ELR (cell line): Measurements from ENCODE around the gene ZNF597.
"Not testable (repeated sequence)": the region's sequence is repeated elsewhere in the genome, so short reads cannot be mapped to it uniquely, and the experiment has no call there.

ENCODE experiments used
- DNase-seq: peaks from one replicate; pipeline ENCODE4 v3.0.0-alpha.2; 2015; ENCODE audit warnings: low read depth

Gene ZNF597

DNA sequence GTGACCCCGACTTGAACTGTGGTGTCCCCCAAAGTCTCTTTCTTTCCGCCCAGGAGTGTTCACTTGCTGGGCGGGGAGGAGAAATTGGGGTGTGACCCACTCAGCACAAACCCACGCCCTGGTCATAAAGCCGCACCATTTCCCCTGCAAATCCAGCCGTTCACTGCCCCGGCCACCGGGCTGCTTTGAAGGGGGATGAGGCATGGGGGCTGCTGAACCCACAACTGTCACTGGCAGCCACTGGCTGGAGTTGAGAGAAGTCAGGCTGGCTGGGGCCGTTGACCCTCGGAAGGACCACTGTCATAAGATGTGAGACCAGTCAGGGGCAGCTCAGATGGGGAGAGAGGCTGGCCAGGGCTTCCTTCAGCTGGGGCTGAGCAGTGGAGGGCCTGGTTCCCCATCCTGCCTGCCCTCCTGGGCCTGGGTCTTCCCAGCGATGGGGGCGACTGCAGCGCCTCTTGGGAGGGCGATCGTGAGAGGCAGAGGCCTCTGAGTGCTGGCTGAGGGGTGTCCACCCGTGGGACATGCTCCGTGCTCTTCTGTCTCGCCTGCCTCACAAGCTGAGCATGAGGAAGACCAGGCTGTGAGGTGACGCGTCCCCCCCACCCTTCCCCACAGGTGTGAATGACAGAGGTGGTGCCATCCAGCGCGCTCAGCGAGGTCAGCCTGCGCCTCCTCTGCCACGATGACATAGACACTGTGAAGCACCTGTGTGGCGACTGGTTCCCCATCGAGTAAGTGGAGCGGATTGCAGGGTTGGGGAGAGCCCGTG lies 32.5 kb upstream of the ZNF597 start:
- no peak for DNase-seq

DNA sequence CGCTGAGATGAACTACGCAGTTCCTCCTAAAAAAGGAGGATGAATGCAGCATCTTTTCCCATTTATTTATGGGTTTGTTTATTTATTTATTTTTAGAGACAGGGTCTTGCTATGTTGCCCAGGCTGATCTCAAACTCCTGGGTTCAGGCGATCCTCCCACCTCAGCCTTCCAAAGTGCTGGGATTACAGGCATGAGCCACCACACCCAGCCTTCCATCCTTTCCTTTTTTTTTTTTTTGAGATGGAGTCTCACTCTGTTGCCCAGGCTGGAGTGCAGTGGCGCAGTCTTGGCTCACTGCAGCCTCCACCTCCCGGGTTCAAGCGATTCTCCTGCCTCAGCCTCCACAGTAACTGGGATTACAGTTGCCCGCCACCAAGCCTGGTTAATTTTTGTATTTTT lies 31.6 kb upstream of the ZNF597 start:
- not testable (repeated sequence) for DNase-seq

DNA sequence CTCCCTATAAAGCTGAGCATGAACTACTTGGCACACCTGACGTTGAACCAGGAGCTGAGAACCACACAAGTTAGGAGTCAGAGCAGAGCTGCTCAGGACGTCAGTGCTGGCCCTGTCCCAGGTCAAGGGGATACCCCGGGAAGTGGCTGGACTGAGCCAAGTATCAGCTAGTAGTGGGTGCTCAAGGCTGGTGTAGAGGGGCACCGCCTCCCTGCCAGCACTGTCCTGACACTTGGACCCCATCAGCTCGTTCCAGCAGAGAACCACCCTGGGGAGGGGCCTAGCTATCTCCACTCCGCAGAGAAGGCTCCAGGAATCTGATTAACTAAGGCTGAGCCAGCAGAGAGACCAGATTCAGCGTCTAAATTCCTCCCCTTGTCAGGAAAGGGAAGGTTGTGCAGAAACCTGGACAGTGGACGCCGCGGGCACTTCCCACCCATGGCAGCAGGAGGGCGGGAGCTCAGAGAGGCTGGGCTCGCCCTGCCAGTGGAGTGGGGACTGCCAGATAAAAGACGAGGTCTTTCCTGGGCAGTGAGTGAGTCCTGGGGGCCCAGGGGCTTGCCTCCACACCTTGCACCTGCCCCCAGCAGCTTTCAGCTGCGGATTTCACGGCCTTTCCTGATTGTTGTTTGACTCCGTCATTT lies 31.0 kb upstream of the ZNF597 start:
- no peak for DNase-seq

DNA sequence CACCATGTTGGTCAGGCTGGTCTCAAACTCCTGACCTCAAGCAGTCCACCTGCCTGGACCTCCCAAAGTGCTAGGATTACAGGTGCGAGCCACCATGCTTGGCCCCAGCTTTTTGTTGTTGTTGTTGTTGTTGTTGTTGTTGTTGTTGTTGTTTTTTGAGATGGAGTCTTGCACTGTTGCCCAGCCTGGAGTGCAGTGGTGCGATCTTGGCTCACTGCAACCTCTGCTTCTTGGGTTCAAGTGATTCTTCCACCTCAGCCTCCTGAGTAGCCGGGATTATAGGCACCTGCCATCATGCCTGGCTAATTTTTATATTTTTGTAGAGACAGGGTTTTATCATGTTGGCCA lies 30.3 kb upstream of the ZNF597 start:
- not testable (repeated sequence) for DNase-seq

DNA sequence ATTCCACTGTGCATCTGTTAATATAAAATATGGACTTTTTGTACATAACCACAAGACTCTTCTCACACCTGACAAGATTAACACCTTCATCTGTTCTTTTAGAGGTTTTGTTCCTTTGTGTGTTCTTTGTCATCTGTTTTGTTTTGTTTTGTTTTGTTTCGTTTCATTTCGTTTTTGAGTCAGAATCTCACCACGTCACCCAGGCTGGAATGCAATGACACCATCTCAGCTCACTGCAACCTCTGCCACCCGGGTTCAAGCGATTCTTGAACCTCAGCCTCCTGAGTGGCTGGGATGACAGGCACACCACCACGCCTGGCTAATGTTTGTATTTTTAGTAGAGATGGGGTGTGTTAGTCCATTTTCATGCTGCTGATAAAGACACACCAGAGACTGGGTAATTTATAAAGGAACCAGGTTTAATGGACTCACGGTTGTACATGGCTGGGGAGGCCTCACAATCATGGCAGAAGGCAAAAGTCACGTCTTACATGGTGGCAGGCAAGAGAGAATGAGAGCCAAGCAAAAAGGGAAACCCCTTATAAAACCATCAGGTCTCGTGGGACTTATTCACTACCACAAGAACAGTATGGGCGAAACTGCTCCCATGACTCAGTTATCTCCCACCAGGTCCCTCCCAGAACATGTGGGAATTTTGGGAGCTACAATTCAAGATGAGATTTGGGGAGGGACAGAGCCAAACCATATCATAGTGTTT lies 29.7 kb upstream of the ZNF597 start:
- peak; percentile 54 for DNase-seq

DNA sequence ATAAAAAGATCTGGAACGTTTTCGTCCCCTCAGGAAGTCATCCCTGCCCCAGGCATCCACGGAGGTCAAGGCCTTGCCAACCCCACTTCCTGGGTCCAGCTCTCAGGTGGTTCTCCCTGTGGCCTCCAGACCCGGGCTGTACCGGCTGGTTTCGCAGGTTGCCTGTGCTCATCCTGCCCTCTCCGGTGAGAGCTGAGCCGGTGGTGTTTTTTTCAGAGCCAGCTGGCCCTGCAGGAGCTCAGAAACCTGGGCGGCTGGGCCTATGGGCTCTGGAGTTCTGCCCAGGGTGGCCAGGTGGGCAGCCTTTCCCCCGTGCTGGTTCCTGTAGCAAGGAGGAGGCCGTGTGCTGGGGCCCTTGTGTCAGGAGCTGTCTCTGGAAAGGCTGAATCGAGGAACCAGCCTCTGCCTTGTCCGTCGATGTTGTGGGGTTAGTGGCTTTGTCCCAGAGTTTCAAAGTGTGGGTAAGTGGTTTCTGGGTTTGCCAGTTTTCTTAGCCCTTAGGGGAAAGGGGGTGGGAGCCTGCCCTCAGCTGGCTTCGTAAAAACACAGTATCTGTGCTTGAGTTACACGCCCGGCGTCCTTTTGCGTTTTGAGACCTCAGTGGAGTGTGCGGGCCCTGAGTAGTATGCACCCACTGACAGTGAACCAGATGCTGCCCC lies 28.3 kb upstream of the ZNF597 start:
- no peak for DNase-seq

DNA sequence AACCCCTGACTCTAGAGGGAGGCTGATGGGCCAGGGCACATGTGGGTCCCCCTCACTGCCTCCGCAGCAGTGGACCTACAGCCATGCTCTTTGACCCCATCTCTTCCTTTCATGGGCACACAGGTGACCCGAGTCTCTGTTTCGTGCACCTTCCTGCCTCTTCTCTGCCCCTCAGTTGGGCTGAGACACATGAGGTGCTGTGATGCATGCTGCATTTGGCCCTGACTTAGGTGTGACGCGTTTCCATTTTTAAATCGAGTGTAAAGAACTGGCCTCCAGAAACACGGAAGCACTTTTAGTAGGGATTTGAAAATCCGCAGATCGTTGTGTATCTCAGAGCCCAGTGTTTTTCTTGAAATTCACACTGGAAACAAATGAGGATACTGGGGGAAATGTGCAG lies 27.4 kb upstream of the ZNF597 start:
- no peak for DNase-seq

DNA sequence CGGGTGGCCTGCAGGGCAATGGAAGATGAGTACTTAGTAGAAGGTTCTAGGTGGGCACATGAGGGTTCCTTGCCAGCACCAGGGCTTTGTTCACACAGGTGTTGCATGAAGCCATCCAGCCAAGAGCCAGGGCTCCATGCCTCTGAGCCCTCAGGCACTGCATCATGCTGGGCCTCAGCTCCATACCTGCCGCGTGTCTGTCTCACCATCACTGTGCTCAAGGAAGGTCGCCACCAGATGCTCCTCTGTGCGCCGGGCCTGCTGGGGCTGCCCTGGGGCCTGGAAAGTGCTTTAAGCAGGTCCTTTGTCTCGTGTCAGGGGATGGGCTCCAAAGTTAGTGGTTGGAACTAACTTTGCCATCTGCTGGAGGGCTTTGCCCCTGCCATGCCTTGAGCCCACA lies 26.4 kb upstream of the ZNF597 start:
- no peak for DNase-seq

DNA sequence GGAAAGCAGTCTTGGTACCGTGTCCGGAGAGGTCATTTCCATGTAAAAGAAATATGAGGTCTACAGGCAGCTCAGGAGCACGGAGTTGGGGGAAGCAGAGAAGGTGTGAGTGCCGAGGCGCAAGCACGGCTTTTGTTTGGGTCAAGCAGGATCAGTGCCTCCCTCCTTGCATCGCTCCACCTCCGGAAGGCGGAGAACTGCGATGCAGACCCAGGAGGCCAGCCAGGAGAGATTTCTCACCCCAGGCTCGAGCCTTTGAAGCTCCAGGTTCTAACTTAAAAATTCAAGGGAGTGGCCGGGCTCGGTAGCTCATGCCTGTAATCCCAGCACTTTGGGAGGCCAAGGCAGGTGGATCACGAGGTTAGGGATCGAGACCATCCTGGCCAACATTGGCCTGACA lies 25.2 kb upstream of the ZNF597 start:
- no peak for DNase-seq

DNA sequence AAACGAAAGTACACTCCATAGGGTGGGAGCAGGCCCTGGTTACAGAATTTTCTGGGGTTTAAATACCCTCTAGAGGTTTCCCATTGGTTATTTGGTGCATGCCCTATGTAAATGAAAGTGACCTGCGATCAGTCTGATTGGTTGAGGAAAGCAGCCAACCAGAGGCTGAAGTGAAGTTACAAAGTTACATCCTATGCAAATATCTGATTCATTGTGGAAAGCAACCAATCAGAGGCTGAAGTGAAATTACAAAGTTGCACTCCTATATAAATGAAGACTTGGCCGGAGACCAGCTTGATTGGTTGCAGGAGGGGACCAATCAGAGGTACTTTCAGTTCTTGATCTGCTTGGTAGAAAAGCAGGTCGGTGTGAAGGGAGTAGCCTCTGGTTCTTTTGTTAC lies 24.6 kb upstream of the ZNF597 start:
- peak; percentile 54 for DNase-seq

DNA sequence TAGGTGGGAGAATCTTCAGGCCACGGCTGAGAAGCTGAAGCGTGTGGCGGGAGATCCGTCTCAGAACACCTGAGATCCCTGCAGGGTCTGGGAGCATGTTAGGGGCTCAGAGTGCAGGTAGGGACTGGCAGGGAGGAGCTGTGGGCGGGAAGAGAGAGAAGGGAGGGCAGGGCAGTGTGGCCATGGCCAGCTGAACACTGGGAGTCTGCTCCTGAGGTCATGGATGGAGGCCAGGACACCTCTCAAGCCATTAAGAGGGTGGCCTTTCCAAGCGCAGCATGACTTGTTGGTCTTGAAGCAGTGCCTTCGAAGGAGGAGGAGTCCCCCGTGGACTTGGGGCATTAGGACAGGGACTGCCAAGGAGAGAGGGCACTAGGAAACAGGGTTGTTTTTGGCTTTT lies 23.9 kb upstream of the ZNF597 start:
- no peak for DNase-seq

DNA sequence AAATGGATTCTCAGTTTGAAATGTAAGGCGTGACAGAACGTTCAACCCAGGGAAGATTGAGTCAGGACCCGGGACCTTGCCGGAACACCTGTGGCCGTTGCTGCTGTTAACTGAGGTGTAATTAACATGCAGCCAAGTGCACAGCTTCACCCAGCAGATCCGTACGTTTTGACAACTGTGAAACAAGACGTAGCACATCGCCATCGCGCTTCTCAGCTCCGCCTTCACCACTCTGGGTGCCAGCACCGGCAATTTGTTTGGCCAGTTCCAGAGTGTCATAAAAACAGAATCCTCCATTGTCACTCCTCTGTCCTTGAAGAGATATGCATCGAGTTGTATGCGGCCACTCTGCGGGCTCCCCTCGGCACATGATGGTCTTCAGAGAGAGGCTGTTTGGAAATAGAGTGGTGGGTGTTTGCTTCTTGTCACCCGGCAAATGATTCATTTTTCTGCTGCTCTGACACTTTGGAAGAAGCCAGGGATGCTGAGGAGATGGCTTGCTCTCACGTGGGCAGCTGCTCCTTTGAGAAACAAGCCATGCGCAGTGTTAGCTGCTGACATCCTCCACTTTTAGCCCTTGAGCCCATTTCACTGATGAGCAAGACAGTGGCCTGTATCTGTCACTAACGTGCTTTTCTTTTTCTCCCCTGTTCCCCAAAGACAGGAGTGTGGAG lies 22.7 kb upstream of the ZNF597 start:
- DNase-seq: no peak

DNA sequence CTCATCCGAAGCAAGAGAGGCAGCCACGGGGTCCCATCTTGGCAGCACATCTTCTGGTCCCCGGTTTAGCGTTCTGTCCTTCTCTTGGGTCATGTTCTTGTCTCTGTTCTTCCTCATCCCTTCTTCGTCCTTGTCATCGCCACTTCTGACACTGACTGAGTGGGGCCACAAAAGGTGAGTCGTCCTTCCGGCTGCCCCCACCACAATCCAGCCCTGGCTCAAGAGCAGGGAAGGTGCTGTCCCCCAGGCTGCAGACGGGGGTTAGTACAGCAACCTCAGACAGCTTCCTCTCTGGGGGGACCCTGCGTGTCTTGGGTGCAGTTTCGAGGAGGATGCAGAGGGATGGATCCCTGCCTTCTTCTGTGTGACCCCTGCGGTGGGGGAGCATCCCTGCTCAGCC lies 22.0 kb upstream of the ZNF597 start:
- no peak for DNase-seq

DNA sequence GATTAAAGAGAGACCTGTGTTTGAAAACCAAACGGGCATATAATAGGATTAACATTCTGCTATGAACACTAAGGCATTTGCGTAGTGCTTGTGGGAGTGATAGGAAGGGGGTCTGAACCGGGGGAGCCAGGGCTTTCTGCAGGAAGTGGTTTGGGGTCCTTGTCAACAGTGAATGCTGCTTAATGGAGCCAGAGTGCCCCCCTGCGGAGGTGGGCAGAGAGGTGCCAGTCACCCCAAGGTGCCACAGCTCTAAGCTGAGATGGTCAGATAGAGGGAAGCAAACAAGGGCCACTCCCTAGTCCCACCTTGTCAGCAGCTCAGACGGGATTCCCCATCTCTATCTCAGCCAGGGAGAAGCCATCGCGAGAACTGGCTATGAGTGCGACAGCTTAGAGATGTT lies 17.8 kb upstream of the ZNF597 start:
- DNase-seq: no peak

DNA sequence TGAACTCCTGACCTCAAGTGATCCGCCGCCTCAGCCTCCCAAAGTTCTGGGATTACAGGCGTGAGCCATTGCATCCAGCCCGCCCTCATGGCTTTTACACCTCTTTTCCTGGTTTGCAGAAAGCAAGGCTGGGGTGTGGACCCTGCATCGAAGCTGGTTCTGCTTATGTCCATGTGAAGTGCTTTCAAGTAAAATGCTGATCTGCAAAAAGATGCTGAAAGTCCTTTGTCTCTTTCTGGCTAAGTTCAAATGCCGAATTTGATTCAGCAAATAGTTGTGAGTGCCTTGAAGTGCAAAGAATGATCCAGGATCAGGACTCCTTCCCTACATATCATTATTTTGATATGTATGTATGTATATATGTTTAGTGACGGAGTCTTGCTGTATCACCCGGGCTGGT lies 17.3 kb upstream of the ZNF597 start:
- no peak for DNase-seq

DNA sequence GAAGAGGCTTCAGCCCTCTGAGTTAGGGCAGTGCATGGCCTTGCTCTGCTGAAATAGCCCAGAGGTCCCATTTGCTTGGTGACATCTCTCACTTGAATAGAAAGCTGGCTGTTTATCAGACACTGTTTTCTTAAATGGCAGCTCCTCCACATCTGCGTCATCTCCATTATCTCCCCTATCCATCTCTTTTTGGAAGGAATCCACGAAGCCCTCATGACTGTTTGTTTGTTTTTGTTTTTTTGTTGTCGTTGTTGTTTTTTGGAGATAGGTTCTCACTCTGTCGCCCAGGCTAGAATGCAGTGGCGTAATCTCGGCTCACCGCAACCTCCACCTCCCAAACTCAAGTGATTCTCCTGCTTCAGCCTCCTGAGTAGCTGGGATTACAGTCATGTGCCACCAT lies 16.8 kb upstream of the ZNF597 start:
- DNase-seq: no peak

DNA sequence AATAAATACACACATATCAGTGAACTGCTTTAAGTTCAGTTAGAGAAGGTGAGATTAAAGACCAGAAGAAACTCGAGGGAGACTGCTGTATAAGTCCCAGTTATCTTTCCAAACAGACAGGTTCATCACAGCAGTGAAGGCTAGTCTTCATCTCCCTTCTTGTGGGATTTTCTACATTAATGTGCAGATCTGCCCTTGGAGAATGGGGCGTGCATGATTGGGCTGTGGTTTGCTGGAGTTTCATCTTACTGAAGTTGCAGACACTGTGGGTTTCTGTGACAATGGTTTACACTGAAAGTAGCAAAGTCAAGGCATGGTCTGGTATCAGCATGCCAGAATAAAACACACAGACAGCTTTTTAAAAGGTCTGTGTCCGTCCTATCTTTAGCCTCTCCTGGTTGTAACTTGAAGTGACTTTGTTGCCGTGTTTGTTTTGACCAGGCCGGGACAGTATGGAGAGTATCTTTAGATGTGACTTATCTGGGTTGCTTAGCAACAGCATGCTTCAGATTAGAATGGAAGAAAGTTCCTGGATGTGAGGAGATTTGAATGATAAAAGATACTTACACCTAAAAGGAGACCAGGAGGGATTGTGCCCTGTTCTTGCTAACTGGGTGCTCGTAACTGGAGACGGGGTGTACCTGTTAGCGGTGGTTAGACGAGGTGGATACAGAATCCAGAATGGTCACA lies 16.2 kb upstream of the ZNF597 start:
- DNase-seq: peak; percentile 24

DNA sequence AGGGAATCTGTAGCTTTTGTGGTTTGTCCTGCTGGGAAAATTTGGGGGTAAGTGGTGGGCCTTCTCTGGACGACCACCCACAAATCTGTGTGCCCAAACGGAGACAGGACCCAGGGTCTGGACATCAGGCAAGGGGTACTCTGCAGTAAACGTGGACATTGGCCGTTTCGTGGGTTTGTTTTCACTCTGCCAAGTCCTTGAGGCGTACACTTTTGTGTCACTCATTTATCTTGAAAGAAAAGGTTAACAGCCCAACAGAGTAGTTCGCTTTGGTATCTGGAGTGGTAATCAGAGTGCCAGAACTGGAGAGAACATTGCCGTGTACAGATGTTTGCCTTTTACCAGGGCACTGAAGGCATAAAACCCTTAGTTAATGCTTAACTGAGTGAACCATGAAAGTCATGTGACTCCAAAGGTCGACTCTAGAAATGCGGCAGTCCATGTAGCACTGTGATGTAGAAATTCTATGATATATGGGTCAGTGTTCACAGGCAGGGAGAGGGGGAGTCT lies 15.6 kb upstream of the ZNF597 start:
- peak; percentile 14 for DNase-seq

DNA sequence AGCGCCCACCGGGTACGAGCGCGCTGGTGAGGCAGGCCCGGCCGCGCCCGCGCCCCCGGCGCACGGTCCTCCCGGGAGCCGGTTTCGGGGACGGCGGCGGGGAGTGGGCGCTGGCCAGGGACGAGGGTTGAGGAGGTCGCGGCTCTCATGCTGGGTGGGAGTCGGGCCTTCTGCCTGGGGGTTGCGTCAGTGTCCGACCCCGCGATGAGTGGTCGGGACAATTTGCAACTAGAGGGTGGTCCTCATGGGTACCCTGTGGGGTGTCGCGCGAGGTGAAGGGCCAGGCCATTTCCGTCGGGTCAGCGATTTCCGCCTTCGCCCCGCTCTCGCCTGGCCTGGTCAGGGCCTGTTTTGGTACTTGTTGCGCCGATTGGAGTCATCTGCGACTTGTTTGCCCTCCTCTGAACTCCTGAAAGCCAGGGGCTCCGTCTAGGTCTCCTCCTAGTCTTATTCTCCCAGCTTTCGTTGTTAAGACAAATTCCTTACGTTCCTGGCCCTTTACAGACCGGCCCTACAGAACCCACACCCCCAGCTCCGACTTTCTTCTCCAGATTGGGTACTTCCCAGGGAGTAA lies 15.1 kb upstream of the ZNF597 start:
- DNase-seq: peak; percentile 55

DNA sequence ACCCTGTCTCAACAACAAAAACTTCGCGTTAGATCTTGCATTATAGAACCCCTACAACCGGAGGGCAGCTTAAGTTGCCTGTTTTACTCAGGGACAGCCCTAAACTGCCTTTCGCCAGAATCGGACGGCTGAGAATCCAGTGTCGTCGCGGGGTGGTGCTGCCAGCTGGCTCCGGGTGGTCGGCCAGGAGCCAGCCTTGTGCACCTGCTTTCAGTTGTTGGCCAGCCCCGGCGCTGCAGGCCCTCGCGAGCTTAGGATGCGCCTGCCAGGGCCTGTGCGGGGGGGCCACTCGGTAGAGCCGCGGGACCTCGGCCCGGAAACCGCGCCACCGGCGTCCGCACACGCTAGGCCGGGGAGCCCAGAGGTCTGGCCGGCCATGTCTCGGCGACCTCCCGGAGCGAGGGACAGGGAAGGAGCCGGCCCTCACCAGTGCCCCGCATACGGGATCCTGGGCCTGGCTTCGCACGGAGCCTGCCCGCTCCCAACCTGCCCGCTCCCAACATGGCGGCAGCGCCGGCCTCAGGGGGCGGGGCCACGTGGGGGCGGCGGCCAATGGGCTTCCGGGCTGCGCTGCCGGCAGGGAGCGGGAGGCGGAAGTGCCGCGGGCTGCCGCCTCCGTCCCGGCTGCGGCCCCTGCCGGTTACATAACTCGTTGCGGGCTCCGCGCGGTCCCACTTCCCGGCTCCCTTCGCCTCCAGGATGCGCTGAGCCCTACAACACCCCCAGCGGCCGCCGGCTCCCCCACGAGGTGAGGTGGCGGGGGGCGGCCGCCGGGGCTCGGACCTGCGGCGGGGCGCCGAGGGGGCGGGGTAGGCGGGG lies 14.3 kb upstream of the ZNF597 start:
- peak; percentile 89 for DNase-seq
